Chondrocyte (in vitro differentiated cells): ENCODE data around the gene ANKRD16. TPM values are rescaled to one million over a fixed set of nuclear protein-coding genes. Genes with fewer than 3 reads are reported as not detected.

ENCODE experiments used
- DNase-seq: peaks from one replicate; pipeline ENCODE4 v3.0.0; 2021; ENCODE audit warnings: mixed read lengths, low spot score
- H3K27ac Mint-ChIP-seq: one replicate; pipeline ENCODE4 v1.8.0; 2021; ENCODE audit warnings: mild to moderate bottlenecking, moderate library complexity, mixed read lengths; ENCODE audit not compliant: unreplicated experiment
- H3K27me3 Mint-ChIP-seq: 2 replicates; pipeline ENCODE4 v1.8.0; 2021; ENCODE audit warnings: low read depth, mixed read lengths
- H3K36me3 Mint-ChIP-seq: 2 replicates; pipeline ENCODE4 v1.8.0; 2021; ENCODE audit warnings: low read depth, mixed read lengths
- H3K4me1 Mint-ChIP-seq: 2 replicates; pipeline ENCODE4 v1.8.0; 2021; ENCODE audit warnings: low read depth, mild to moderate bottlenecking, mixed read lengths
- H3K4me3 Mint-ChIP-seq: one replicate; pipeline ENCODE4 v1.8.0; 2021; ENCODE audit warnings: mild to moderate bottlenecking, moderate library complexity, mixed read lengths; ENCODE audit not compliant: unreplicated experiment
- H3K9me3 Mint-ChIP-seq: 2 replicates; pipeline ENCODE4 v1.8.0; 2021; ENCODE audit warnings: low read depth, mixed read lengths
- long read RNA-seq: library from polyadenylated mRNA; stranded (forward); transcript quantifications from one replicate; pipeline ENCODE4 v2.0.0, GENCODE V29; 2021
- total RNA-seq: library from RNA; stranded (reverse); gene quantifications from 3 replicates; pipeline ENCODE4 v1.2.1, GENCODE V29; 2021
- TF ChIP-seq, protein P1 (sequence below): fragments of 200-600 bp; sonication (generic); IDR thresholded peaks from 2 replicates; pipeline ENCODE4 v1.5.0; 2021; ENCODE audit warnings: antibody characterized with exemption, mild to moderate bottlenecking, moderate library complexity

The ANKRD16 gene
- 5.8 to 6.5 TPM (median 6.4 TPM) in 3 replicates for total RNA-seq
- long read RNA-seq, transcript ANKRD16-202 (7 exons, 1,646 nt), result major isoform, 9 of 19 reads
- long read RNA-seq, partial matches to known transcripts, result 2 of 19 reads
- long read RNA-seq, other reads (novel, unspliced or antisense), result 5 of 19 reads

DNA sequence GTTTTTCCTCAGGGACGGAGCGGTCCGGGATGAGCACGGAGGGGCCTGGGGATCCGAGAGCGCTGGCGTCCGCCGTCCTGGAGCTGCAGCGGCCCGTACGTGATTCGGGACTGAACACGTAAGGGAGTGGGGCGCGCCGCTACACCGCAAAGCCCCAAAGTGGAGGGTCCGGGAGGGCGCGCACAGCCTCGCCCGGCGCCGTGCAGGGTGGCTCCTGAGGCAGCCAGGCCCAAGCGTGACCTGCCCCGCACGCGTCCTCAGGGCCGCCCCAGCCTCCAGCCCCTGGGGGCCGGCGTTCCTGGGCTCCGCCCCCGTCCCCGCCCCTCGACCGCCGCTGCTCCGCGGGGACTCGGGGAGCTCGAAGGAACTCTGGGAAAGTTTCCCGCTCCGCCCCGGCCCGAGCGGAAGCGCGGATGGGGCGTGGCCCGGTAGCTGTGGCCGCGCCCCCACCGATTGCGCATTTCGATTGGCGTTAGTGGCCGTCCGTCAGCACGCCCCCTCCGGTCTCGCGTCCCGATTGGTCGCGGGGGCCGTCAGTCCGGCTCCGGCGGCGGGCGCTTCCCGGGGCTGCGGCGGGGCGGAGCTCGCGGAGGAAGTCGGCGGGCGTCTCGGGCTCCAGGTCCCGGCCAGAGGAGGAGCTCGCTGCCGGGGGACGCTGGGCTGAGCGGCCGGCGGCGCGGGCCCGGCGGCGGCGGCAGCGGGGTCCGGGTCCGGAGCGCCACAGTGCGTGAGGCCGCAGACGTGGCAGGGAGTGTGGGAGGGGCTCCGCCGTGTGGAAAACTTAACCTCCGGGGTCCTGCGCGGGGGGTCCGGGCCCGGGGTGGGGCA is at the start of gene ANKRD16, which contains the start of gene FBH1:
TSS of gene ANKRD16 (minus strand) at position 270 of the 828 bp plus-strand sequence. CDS start 539 bp downstream, outside the sequence.
TSS of gene FBH1 (plus strand) at position 620 of the 828 bp plus-strand sequence. CDS start at position 723, 103 bp downstream.
- H3K27me3 Mint-ChIP-seq, result no peaks in the 10 kb centered on the region
- DNase-seq, result peak; percentile 99
- TF ChIP-seq, protein P1, sequence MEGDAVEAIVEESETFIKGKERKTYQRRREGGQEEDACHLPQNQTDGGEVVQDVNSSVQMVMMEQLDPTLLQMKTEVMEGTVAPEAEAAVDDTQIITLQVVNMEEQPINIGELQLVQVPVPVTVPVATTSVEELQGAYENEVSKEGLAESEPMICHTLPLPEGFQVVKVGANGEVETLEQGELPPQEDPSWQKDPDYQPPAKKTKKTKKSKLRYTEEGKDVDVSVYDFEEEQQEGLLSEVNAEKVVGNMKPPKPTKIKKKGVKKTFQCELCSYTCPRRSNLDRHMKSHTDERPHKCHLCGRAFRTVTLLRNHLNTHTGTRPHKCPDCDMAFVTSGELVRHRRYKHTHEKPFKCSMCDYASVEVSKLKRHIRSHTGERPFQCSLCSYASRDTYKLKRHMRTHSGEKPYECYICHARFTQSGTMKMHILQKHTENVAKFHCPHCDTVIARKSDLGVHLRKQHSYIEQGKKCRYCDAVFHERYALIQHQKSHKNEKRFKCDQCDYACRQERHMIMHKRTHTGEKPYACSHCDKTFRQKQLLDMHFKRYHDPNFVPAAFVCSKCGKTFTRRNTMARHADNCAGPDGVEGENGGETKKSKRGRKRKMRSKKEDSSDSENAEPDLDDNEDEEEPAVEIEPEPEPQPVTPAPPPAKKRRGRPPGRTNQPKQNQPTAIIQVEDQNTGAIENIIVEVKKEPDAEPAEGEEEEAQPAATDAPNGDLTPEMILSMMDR, result no peak
- H3K27ac Mint-ChIP-seq, result peak within 1 kb of the TSS; percentile 93
- H3K36me3 Mint-ChIP-seq, result peaks cover 5% of the 10 kb centered on the region
- peak within 1 kb of the TSS; percentile 87 for H3K4me3 Mint-ChIP-seq
- H3K4me1 Mint-ChIP-seq, result peaks cover 46% of the 10 kb centered on the region
- H3K9me3 Mint-ChIP-seq, result no peaks in the 10 kb centered on the region

DNA sequence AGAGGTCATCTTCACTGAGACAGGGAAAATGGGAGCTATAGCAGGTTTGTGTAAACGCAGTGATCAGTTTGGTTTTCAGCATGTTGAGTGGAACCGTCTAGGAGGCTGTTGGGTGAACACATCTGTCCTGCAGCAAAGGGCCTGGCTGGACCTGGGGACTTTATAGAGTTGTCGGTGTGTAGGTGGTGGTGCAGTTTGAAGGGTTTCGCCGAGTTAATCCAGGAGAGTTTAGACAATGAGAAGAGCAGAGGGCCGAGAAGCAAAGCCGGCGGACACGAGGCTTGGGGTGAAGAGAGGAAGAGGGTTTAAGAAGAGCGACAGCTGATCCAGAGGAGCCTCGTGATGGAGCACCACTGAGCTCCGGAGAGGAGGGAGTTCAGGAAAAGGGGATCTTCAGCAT is 48.6 kb upstream of the ANKRD16 start:
- Mint-ChIP-seq H3K36me3 (peaks cover 32% of the 10 kb centered on the region), H3K4me1 (peaks cover 7% of the 10 kb centered on the region), H3K27me3 (no peaks in the 10 kb centered on the region), H3K4me3 (no peak overlapping the region), H3K27ac (no peak overlapping the region), H3K9me3 (no peaks in the 10 kb centered on the region)
- TF ChIP-seq, protein P1, result no peak
- no peak for DNase-seq

DNA sequence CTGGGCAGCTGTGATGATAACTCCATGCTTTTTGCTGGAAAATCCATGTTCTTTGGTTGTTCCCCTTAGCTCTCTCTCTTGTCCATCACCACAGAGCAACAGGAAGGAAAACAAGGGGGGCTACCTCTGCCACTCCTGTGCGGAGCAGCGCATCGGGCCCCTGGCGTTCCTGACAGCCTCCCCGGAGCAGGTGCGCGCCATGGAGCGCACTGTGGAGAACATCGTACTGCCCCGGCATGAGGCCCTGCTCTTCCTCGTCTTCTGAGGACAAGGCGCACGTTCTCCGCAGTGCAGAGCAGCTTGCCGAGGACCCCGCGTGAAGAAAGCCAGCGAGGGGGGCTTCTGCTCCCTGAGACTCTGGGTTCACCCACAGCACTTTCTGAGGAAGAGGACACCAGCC is 47.3 kb upstream of the ANKRD16 start:
- H3K36me3 Mint-ChIP-seq, result peaks cover 35% of the 10 kb centered on the region
- no peaks in the 10 kb centered on the region for H3K9me3 Mint-ChIP-seq
- DNase-seq, result no peak
- H3K27ac Mint-ChIP-seq, result no peak overlapping the region
- H3K4me3 Mint-ChIP-seq, result no peak overlapping the region
- TF ChIP-seq, protein P1, result no peak
- no peaks in the 10 kb centered on the region for H3K27me3 Mint-ChIP-seq
- H3K4me1 Mint-ChIP-seq, result no peaks in the 10 kb centered on the region

DNA sequence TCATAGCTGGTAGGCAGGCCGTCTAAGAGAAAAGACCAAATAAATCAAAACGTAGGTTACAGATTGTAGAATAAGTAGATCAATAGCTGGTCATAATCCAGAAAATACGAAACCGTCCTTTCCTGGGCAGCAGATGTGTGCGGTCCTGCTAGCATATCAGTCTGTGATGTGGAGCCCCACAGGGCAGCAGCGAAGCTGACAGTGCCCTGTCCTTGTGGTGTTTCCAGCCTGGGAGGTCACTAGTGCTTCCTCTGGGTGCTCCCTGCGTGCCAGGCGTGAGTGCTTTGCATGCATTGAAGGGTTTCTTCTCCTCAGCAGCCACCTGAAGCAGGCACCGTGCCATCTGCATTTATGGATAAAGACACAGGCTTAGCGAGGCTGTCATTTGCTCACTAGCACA is 45.9 kb upstream of the ANKRD16 start:
- Mint-ChIP-seq H3K4me3 (no peak overlapping the region), H3K36me3 (peaks cover 41% of the 10 kb centered on the region), H3K9me3 (no peaks in the 10 kb centered on the region), H3K27me3 (no peaks in the 10 kb centered on the region), H3K27ac (no peak overlapping the region), H3K4me1 (no peaks in the 10 kb centered on the region)
- DNase-seq, result no peak
- TF ChIP-seq, protein P1, result no peak

DNA sequence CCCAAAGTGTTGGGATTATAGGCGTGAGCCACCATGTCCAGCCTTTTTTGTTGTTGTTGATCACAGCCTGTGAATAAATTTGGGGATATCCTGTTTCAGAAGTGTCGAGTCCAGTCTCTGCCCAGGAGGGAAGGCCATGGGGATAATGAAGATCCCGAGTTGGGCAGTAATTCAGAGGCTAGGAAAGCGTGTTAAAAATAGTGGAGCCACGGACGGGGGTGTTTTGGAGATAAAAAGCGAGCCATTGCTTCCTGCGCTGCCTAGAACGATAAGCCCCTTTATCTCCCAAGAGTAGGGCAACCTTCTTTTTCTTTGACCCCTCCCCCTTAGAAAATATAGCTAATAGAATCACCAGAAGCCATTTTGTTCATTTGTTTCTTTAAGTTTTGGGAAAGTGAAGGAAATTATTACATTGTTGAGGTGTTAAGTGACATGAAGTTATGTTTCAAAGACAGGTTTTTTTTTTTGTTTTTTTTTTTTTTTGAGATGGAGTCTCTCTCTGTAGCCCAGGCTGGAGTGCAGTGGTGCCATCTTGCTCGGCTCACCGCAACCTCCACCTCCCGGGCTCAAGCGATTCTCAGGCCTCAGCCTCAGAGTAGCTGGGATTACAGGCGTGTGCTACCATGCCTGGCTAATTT is 44.3 kb upstream of the ANKRD16 start:
- TF ChIP-seq, protein P1, result no peak
- Mint-ChIP-seq H3K36me3 (peaks cover 46% of the 10 kb centered on the region), H3K9me3 (no peaks in the 10 kb centered on the region), H3K4me3 (no peak overlapping the region), H3K4me1 (no peaks in the 10 kb centered on the region), H3K27ac (no peak overlapping the region), H3K27me3 (no peaks in the 10 kb centered on the region)
- no peak for DNase-seq
